Measurements from ENCODE around the gene KCNE1. TPM values are rescaled to one million over a fixed set of nuclear protein-coding genes. Genes with fewer than 3 reads are reported as not detected.

The KCNE1 gene
- total RNA-seq, 1 donor from 2014 or later: 0.51 TPM

GRCh38 chr21:34519016-34519415 lies 7.0 kb upstream of the KCNE1 start:
- H3K27ac Mint-ChIP-seq: no peak overlapping the region
- H3K9me3 Mint-ChIP-seq: no peaks in the 10 kb centered on the region
- H3K4me1 Mint-ChIP-seq (ENCODE audit: unreplicated experiment): peaks cover 16% of the 10 kb centered on the region
- DNase-seq (ENCODE audit: extremely low spot score, unreplicated experiment): no peak
- peaks cover 30% of the 10 kb centered on the region for H3K36me3 Mint-ChIP-seq
- TF ChIP-seq CTCF (conservative IDR thresholded peaks at IDR 0.05): no peak
- H3K27me3 Mint-ChIP-seq: no peaks in the 10 kb centered on the region
- no peak overlapping the region for H3K4me3 Mint-ChIP-seq

DNA sequence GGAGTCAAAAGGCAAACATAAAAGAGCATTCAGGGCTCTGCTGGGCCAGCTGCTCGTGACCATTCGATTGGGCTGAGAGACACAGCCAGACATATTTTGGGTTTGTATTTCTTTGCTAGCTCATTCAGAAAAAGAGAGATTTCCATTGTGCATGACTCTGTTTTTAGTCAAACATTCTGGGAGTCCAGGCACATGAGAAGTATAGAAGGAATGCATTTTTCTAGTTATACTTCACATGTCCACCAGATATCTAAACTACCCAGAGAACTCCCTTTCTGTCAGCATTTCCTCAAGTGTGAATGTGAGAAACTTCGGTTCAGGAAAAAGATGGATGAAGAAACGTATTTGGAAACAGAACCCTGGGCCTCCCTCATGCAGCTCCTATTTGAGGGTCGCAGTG lies 6.3 kb upstream of the KCNE1 start:
- Mint-ChIP-seq H3K27ac (no peak overlapping the region), H3K9me3 (no peaks in the 10 kb centered on the region), H3K27me3 (no peaks in the 10 kb centered on the region), H3K4me1 (ENCODE audit: unreplicated experiment) (peaks cover 16% of the 10 kb centered on the region), H3K4me3 (no peak overlapping the region), H3K36me3 (peaks cover 30% of the 10 kb centered on the region)
- TF ChIP-seq CTCF (conservative IDR thresholded peaks at IDR 0.05): no peak
- DNase-seq (ENCODE audit: extremely low spot score, unreplicated experiment): no peak

- Mint-ChIP-seq H3K27me3 (no peaks in the 10 kb centered on the region), H3K27ac (no peak overlapping the region), H3K4me3 (no peak overlapping the region), H3K4me1 (ENCODE audit: unreplicated experiment) (peaks cover 12% of the 10 kb centered on the region), H3K36me3 (peaks cover 30% of the 10 kb centered on the region), H3K9me3 (no peaks in the 10 kb centered on the region)
- peak; percentile 40 for TF ChIP-seq CTCF (conservative IDR thresholded peaks at IDR 0.05)
- DNase-seq (ENCODE audit: extremely low spot score, unreplicated experiment): no peak
These were observed 5.7 kb upstream of the KCNE1 start for GRCh38 chr21:34517491-34518245.

- Mint-ChIP-seq H3K36me3 (peaks cover 27% of the 10 kb centered on the region), H3K9me3 (no peaks in the 10 kb centered on the region), H3K4me1 (ENCODE audit: unreplicated experiment) (peaks cover 8% of the 10 kb centered on the region), H3K27ac (no peak overlapping the region), H3K27me3 (no peaks in the 10 kb centered on the region), H3K4me3 (no peak overlapping the region)
- no peak for DNase-seq (ENCODE audit: extremely low spot score, unreplicated experiment)
- TF ChIP-seq CTCF (conservative IDR thresholded peaks at IDR 0.05): no peak
These were observed 5.0 kb upstream of the KCNE1 start for GRCh38 chr21:34517039-34517438.

DNA sequence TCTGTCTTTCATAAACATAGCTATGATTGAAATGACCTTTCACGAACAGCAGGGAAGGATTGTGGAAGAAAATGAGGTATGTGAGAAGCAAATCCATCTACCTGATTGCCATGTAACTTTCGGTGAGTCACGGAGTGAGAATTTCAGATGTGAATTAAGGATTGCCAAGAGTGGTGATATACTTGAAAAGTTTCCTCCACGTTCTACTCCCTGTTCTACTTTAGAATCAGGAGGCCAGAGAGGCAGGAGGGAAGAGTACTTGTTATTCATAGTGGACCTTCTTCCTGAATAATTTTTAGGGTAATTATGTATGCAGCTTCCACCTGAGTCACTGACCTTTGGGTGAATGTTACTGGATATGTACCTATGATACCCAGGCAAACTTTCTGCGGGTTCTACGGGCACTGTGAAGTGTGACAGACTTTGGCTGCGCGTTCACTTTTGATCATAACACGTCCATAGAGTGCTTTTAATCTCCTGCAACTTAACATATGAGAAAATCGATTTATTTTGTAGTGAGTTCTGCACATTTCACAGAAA lies 2.6 kb upstream of the KCNE1 start:
- H3K27me3 Mint-ChIP-seq: no peaks in the 10 kb centered on the region
- DNase-seq (ENCODE audit: extremely low spot score, unreplicated experiment): no peak
- no peak overlapping the region for H3K4me3 Mint-ChIP-seq
- H3K36me3 Mint-ChIP-seq: peaks cover 14% of the 10 kb centered on the region
- H3K4me1 Mint-ChIP-seq (ENCODE audit: unreplicated experiment): peaks cover 4% of the 10 kb centered on the region
- TF ChIP-seq CTCF (conservative IDR thresholded peaks at IDR 0.05): no peak
- H3K9me3 Mint-ChIP-seq: no peaks in the 10 kb centered on the region
- no peak overlapping the region for H3K27ac Mint-ChIP-seq
